ENCODE data around the gene TNKS1BP1.
"Not testable (repeated sequence)": the region's sequence is repeated elsewhere in the genome, so short reads cannot be mapped to it uniquely, and the experiment has no call there.

The TNKS1BP1 gene

DNA sequence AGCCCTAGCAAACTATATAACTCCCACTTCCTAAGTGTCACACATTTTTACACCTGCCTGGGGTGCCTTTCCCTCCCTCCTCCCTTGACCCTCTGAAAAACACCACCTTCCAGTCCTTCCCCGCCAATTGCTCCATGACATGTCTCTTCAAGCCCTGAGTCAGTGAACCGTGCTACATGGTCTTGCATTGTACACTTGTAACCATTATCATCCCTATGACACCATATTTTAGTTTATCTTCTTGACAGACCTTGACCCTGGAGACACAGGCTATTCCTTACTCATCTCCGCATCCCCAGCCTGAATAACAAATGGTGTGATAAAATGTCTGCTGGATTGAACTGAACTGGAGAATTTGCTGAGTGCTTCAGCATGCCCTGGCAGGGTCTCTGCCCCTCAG, 36.9 kb downstream of the TNKS1BP1 start:
- Histone ChIP-seq H3K4me1 (ENCODE audit: insufficient read depth, insufficient read length) (peaks cover 20% of the 10 kb centered on the region), H3K36me3 (ENCODE audit: insufficient read depth, insufficient read length, low read length) (no peaks in the 10 kb centered on the region), H3K9me3 (ENCODE audit: insufficient read depth, low read length) (no peaks in the 10 kb centered on the region), H3K4me3 (ENCODE audit: insufficient read length, low read depth) (no peak overlapping the region), H3K27me3 (ENCODE audit: insufficient read depth, insufficient read length) (no peaks in the 10 kb centered on the region), H3K9ac (ENCODE audit: insufficient read length, low read depth) (no peak overlapping the region)
- no peak for DNase-seq (ENCODE audit: low read depth, low spot score)
- TF ChIP-seq YY1 (IDR thresholded peaks at IDR 0.05; ENCODE audit: insufficient read depth, insufficient read length) (no peak), ZNF274 (IDR thresholded peaks at IDR 0.05; ENCODE audit: low read depth, low read length) (no peak), SUZ12 (IDR thresholded peaks at IDR 0.05; ENCODE audit: extremely low read depth, insufficient read depth, insufficient read length) (no peak)

DNA sequence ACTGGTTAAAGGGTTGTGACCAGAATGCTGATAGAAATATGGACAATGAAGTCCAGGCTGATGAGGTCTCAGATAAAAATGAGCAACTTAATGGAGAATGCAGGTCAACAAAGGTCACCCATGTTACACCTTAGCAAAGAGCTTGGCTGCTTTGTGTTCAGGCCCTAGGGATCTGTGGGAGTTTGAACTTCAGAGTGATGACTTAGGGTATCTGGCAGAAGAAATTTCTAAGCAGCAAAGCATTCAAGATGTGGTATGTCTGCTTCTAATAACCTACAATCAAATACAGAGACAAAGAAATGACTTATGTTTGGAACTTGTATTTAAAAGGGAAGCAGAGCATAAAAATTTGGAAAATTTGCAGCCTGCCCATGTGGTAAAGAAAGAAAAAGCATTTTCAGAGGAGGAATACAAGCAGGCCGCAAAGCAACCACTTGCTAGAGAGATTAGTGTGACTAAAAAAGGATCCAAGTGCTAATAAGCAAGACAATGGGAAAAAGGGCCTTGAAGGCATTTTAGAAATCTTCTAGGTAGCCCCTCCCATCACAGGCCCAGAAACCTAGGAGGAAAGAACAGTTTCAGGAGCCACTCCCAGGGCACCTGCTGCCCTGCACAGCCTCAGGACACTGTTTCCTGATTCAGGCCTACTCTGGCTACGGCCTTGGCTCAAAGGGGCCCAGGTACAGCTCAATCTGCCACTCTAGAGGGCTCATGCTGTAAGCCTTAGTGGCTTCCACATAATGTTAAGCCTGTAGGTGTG, 41.3 kb downstream of the TNKS1BP1 start:
- H3K27me3 ChIP-seq (ENCODE audit: insufficient read depth, insufficient read length) = no peaks in the 10 kb centered on the region
- no peak overlapping the region for H3K9ac ChIP-seq (ENCODE audit: insufficient read length, low read depth)
- TF ChIP-seq YY1 (IDR thresholded peaks at IDR 0.05; ENCODE audit: insufficient read depth, insufficient read length) (no peak), SUZ12 (IDR thresholded peaks at IDR 0.05; ENCODE audit: extremely low read depth, insufficient read depth, insufficient read length) (no peak), ZNF274 (IDR thresholded peaks at IDR 0.05; ENCODE audit: low read depth, low read length) (no peak)
- DNase-seq (ENCODE audit: low read depth, low spot score) = peak; percentile 80
- H3K4me3 ChIP-seq (ENCODE audit: insufficient read length, low read depth) = no peak overlapping the region
- peaks cover 9% of the 10 kb centered on the region for H3K4me1 ChIP-seq (ENCODE audit: insufficient read depth, insufficient read length)
- H3K9me3 ChIP-seq (ENCODE audit: insufficient read depth, low read length) = peaks cover 13% of the 10 kb centered on the region; the same call in 1 of the 2 replicates
- no peaks in the 10 kb centered on the region for H3K36me3 ChIP-seq (ENCODE audit: insufficient read depth, insufficient read length, low read length)

DNA sequence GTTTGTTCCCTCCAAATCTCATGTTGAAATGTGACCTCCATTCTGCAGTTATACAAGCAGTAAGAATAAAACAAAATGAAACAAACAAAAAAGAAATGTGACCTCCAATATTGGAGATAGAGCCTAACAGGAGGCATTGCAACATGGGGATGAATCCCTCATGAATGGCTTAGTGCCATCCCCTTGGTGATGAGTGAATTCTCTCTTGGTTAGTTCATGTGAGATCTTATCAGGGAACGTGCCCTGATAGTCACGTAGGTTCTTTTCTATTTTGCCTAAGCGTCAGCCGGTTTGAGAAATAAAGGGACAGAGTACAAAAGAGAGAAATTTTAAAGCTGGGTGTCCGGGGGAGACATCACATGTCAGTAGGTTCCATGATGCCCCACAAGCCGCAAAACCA, 43.2 kb downstream of the TNKS1BP1 start:
- Histone ChIP-seq H3K9me3 (ENCODE audit: insufficient read depth, low read length) (peaks cover 13% of the 10 kb centered on the region; the same call in 1 of the 2 replicates), H3K27me3 (ENCODE audit: insufficient read depth, insufficient read length) (peaks cover 10% of the 10 kb centered on the region)
- not testable (repeated sequence) for H3K36me3 ChIP-seq (ENCODE audit: insufficient read depth, insufficient read length, low read length); H3K9ac ChIP-seq (ENCODE audit: insufficient read length, low read depth); H3K4me1 ChIP-seq (ENCODE audit: insufficient read depth, insufficient read length); DNase-seq (ENCODE audit: low read depth, low spot score); H3K4me3 ChIP-seq (ENCODE audit: insufficient read length, low read depth)

DNA sequence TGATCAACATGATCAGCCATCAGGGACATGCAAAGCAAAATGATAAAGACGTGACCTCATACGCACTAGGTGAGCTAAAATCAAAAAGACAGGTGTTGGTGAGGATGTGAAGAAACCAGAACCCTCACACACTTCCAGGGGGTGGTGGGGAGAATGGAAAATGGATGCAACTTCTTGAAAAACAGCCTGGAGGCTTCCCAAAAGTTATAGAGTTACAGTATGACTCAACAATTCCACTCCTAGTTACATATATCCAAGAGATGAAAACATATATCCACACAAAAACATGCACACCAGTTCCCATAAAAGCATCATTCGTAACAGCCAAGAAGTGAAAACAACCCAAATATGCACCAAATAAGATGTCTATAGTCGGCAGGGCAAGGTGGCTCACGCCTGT, 45.6 kb downstream of the TNKS1BP1 start:
- H3K9ac ChIP-seq (ENCODE audit: insufficient read length, low read depth) = no peak overlapping the region
- peaks cover 10% of the 10 kb centered on the region for H3K27me3 ChIP-seq (ENCODE audit: insufficient read depth, insufficient read length)
- peaks cover 4% of the 10 kb centered on the region for H3K4me1 ChIP-seq (ENCODE audit: insufficient read depth, insufficient read length)
- H3K4me3 ChIP-seq (ENCODE audit: insufficient read length, low read depth) = no peak overlapping the region
- H3K36me3 ChIP-seq (ENCODE audit: insufficient read depth, insufficient read length, low read length) = no peaks in the 10 kb centered on the region
- TF ChIP-seq YY1 (IDR thresholded peaks at IDR 0.05; ENCODE audit: insufficient read depth, insufficient read length) (no peak), SUZ12 (IDR thresholded peaks at IDR 0.05; ENCODE audit: extremely low read depth, insufficient read depth, insufficient read length) (no peak), ZNF274 (IDR thresholded peaks at IDR 0.05; ENCODE audit: low read depth, low read length) (no peak)
- no peak for DNase-seq (ENCODE audit: low read depth, low spot score)
- peaks cover 14% of the 10 kb centered on the region; the same call in 1 of the 2 replicates for H3K9me3 ChIP-seq (ENCODE audit: insufficient read depth, low read length)

DNA sequence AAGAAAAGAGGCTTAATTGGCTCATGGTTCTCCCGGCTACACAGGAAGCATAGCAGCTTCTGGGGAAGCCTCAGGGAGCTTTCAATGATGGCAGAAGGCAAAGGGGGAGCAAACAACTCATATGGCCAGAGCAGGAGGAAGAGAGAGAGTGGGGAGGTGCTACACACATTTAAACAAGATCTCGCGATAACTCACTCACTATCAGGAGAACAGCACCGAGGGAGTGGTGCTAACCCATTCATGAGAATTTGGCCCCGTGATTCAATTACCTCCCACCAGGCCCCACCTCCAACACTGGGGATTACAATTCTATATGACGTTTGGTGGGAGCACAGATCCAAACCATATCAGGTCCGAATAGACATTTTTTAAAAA, 46.0 kb downstream of the TNKS1BP1 start:
- H3K4me1 ChIP-seq (ENCODE audit: insufficient read depth, insufficient read length) = no peaks in the 10 kb centered on the region
- H3K9ac ChIP-seq (ENCODE audit: insufficient read length, low read depth) = no peak overlapping the region
- DNase-seq (ENCODE audit: low read depth, low spot score) = no peak

DNA sequence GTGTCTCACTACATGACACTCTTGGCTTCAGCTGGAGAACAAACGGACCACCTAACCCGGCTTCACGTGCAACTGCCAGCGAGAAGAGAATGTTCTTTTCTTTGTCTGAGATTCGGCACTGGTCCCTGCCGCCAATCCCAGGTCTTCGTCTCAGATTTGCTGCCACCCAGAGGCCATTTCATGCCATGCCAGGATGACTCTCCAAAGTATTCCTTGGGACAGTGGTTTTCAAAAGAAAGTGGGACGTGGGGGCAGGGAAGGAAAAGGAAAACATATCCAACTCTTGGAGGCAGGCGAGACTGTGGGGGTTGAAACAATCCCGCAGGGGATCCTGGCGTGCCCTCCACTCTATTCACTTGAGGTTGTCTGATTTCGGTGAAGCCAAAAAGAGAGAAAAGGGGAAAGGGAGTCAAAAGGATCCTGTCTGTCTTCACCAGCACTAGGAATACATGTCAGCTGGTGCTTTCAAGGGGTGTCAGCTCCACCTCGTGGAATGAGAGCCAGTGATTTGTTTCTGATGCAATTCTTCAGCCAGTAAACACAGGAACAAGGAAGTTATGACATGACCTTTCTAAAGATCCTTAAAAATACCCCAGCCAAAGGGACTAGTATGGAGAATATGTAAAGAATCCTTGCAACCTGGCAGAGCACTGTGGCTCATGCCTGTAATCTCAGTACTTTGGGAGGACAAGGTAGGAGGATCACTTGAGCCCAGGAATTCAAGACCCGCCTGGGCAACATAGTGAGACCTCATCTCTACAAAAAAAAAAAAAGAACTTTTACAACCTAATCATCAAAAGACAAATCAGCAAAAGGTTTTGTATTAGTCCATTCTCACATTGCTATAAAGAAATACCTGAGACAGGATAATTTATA, 46.7 kb downstream of the TNKS1BP1 start:
- H3K4me1 ChIP-seq (ENCODE audit: insufficient read depth, insufficient read length) = no peaks in the 10 kb centered on the region
- H3K9me3 ChIP-seq (ENCODE audit: insufficient read depth, low read length) = peaks cover 24% of the 10 kb centered on the region
- peak; percentile 76 for DNase-seq (ENCODE audit: low read depth, low spot score)
- TF ChIP-seq YY1 (IDR thresholded peaks at IDR 0.05; ENCODE audit: insufficient read depth, insufficient read length) (no peak), SUZ12 (IDR thresholded peaks at IDR 0.05; ENCODE audit: extremely low read depth, insufficient read depth, insufficient read length) (no peak), ZNF274 (IDR thresholded peaks at IDR 0.05; ENCODE audit: low read depth, low read length) (no peak)
- H3K4me3 ChIP-seq (ENCODE audit: insufficient read length, low read depth) = no peak overlapping the region
- H3K9ac ChIP-seq (ENCODE audit: insufficient read length, low read depth) = peak overlapping the region; percentile 28
- peaks cover 10% of the 10 kb centered on the region for H3K27me3 ChIP-seq (ENCODE audit: insufficient read depth, insufficient read length)
- H3K36me3 ChIP-seq (ENCODE audit: insufficient read depth, insufficient read length, low read length) = no peaks in the 10 kb centered on the region

More for the DNA sequence above, 46.0 kb downstream of the TNKS1BP1 start:
- Histone ChIP-seq H3K4me3 (ENCODE audit: insufficient read length, low read depth) (no peak overlapping the region), H3K27me3 (ENCODE audit: insufficient read depth, insufficient read length) (peaks cover 10% of the 10 kb centered on the region), H3K9me3 (ENCODE audit: insufficient read depth, low read length) (peaks cover 18% of the 10 kb centered on the region), H3K36me3 (ENCODE audit: insufficient read depth, insufficient read length, low read length) (no peaks in the 10 kb centered on the region)
- no peak for TF ChIP-seq SUZ12 (IDR thresholded peaks at IDR 0.05; ENCODE audit: extremely low read depth, insufficient read depth, insufficient read length)
- no peak for TF ChIP-seq YY1 (IDR thresholded peaks at IDR 0.05; ENCODE audit: insufficient read depth, insufficient read length)
- TF ChIP-seq ZNF274 (IDR thresholded peaks at IDR 0.05; ENCODE audit: low read depth, low read length) = no peak

DNA sequence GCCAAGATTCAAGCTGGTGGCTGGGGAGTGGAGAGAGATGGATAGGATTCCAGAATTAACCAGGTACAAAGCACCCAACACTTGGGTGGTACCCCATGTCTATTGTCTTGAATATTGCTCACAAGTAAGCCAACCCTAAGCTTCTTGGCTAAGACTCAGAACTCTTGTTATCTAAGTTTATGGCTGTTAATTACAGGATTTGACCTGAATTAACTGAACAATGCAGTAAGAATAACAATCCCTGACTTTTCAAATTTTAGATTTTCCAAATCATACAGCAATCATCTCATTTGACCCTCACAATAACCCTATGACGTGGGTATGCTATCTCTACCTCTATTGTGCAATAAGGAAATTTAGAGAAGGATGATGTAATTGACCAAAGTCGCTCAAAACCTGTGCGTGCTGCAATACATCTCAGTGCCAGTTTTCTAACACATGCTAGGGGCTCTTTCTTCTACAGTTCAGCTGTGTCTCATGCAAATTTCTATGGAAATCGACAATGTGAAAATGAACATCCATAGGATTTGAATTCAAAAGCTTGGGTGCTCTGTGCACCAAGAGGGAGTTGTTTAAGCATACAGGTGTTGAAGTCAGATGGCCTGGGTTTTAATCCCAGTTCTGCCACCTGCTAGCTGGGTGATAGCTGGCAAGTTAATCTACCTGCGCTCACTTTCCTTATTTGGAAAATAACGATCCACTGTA, 47.6 kb downstream of the TNKS1BP1 start:
- Histone ChIP-seq H3K4me1 (ENCODE audit: insufficient read depth, insufficient read length) (no peaks in the 10 kb centered on the region), H3K4me3 (ENCODE audit: insufficient read length, low read depth) (no peak overlapping the region), H3K9me3 (ENCODE audit: insufficient read depth, low read length) (peaks cover 24% of the 10 kb centered on the region), H3K27me3 (ENCODE audit: insufficient read depth, insufficient read length) (peaks cover 10% of the 10 kb centered on the region), H3K36me3 (ENCODE audit: insufficient read depth, insufficient read length, low read length) (no peaks in the 10 kb centered on the region), H3K9ac (ENCODE audit: insufficient read length, low read depth) (no peak overlapping the region)
- no peak for DNase-seq (ENCODE audit: low read depth, low spot score)
- TF ChIP-seq ZNF274 (IDR thresholded peaks at IDR 0.05; ENCODE audit: low read depth, low read length) (no peak), YY1 (IDR thresholded peaks at IDR 0.05; ENCODE audit: insufficient read depth, insufficient read length) (no peak), SUZ12 (IDR thresholded peaks at IDR 0.05; ENCODE audit: extremely low read depth, insufficient read depth, insufficient read length) (no peak)

Measured in NT2/D1 (cell line).